Subcutaneous adipose tissue (tissue), 4 donors: Measurements from ENCODE around the gene ENPP3. TPM values are rescaled to one million over a fixed set of nuclear protein-coding genes. Genes with fewer than 3 reads are reported as not detected.

ENCODE experiments used
- CTCF ChIP-seq: fragments of 450-650 bp; IDR thresholded peaks from one replicate; pipeline ENCODE4 v1.5.1; 2016; ENCODE audit warnings: low read depth, mild to moderate bottlenecking, control low read depth, antibody characterized with exemption, moderate library complexity
- total RNA-seq, 4 donors: library from RNA; depleted of rRNA; stranded (reverse); fragments of >200 nt; gene quantifications; one replicate each; pipeline ENCODE4 v1.1.0, GENCODE V29; 2016

The ENPP3 gene
- total RNA-seq, 4 donors from 2014 or later: 0.33 to 1.3 (median 0.80) TPM

- no peak for TF ChIP-seq CTCF
Measured at GRCh38 chr6:131727868-131728267, 90.8 kb downstream of the ENPP3 start.

GRCh38 chr6:131728296-131728939, 91.3 kb downstream of the ENPP3 start:
- TF ChIP-seq CTCF: no peak

DNA sequence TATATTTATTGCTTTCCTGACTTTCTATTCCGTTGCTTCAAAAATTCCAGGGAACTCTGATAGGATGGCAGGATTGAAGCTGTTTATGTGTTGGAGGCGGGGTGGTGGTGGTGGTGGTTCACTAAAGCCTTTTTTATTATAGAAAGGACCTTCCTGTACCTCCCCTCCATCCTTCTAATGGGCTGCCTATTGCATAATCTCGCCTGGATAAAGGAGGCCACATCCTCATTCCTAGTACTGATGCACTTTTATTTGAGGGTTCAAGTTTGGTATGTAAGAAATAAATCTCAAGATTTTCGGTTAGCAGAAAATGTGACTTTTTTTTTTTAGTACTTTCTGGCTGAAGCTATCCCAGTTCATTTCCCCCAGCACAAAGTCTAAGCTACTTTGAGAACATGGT, 92.4 kb downstream of the ENPP3 start:
- no peak for TF ChIP-seq CTCF

- no peak for TF ChIP-seq CTCF
Measured at GRCh38 chr6:131730264-131730663, 93.2 kb downstream of the ENPP3 start.

DNA sequence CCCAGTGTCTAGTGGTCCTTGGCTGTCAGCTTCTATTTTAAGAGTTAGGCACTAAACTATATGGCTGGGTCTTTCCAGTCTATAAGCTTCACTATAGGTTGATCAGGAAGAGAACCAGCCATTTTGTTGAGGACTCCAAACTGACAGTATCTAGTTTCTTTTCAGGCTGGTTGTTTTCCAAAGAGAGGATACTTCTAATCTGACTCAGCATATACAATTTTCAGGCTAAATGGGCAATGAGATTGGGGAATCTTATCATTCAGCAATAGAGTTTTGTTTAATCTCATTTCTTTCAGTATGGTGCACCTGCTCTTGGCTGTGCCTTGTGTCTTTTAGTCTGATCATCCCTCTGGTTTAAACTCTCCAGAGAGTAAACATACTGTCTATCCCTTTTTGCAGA, 94.1 kb downstream of the ENPP3 start:
- no peak for TF ChIP-seq CTCF

GRCh38 chr6:131733376-131734016, 96.4 kb downstream of the ENPP3 start:
- TF ChIP-seq CTCF: no peak

DNA sequence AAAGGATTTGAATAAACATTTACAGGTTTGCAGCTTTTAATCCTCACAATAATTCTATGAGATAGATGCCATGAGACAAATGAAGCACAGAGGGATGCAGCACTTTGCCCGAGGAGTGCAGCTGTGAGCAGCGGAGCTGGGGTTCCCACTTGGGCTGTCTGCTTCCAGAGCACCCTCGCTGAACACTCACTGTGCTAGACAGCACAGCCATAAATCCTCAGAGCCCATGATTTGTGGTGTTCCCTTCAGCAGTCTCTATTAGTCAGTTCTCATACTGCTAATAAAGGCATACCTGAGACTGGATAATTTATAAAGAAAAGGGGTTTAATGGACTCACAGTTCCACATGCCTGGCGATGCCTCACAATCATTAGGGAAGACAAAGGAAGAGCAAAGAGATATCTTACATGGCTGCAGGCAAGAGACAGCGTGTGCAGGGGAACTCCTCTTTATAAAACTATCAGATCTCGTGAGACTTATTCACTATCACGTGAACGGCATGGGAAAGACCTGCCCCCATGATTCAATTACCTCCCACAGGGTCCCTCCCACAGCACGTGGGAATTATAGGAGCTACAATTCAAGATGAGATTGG, 99.0 kb downstream of the ENPP3 start:
- no peak for TF ChIP-seq CTCF
